Measurements from ENCODE around the gene FYN. TPM values are rescaled to one million over a fixed set of nuclear protein-coding genes. Genes with fewer than 3 reads are reported as not detected.

The FYN gene
- polyA plus RNA-seq, 1 donor (not counting 4 experiments of a cell fraction or from before 2014, with no cell fraction given) = 24.7 TPM

DNA sequence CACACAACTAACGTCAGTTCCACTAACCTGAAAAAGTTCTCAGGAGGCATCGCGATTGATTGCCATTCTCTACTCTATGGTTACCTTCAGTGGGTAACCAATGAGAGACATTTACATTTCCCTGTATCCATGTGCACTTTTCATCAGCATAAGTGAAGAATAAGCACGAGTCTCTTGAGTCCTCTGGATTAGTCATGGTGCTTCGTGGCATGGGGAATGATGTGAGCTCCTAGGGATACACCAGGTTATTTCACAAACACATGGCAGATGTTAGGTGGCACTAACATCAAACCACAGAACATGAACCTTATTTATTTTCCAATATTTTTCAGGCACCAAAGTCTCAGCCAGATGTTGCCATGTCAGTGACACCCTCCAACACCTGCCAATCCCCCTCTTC is 64.0 kb downstream of the FYN start:
- peaks cover 31% of the 10 kb centered on the region for H3K4me1 ChIP-seq (ENCODE audit: control insufficient read depth, extremely low read depth, insufficient read depth, low read length)
- no peak for TF ChIP-seq EZH2 (IDR thresholded peaks at IDR 0.05; ENCODE audit: low read length)
- TF ChIP-seq, protein P1, sequence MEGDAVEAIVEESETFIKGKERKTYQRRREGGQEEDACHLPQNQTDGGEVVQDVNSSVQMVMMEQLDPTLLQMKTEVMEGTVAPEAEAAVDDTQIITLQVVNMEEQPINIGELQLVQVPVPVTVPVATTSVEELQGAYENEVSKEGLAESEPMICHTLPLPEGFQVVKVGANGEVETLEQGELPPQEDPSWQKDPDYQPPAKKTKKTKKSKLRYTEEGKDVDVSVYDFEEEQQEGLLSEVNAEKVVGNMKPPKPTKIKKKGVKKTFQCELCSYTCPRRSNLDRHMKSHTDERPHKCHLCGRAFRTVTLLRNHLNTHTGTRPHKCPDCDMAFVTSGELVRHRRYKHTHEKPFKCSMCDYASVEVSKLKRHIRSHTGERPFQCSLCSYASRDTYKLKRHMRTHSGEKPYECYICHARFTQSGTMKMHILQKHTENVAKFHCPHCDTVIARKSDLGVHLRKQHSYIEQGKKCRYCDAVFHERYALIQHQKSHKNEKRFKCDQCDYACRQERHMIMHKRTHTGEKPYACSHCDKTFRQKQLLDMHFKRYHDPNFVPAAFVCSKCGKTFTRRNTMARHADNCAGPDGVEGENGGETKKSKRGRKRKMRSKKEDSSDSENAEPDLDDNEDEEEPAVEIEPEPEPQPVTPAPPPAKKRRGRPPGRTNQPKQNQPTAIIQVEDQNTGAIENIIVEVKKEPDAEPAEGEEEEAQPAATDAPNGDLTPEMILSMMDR (optimal IDR thresholded peaks at IDR 0.05 in 1 of 3, IDR thresholded peaks at IDR 0.05 in 1 of 3, conservative IDR thresholded peaks at IDR 0.05 in 1 of 3; ENCODE audit: extremely low read depth in 1 of 3, insufficient read depth in 2 of 3, low read length in 3 of 3) = no peak
- no peaks in the 10 kb centered on the region for H4K20me1 ChIP-seq (ENCODE audit: control insufficient read depth, extremely low read depth, insufficient read depth, low read length)
- no peak overlapping the region for H2AFZ ChIP-seq (ENCODE audit: control insufficient read depth, low read length)
- no peak overlapping the region for H3K9ac ChIP-seq (ENCODE audit: control insufficient read depth, extremely low read depth, insufficient read depth, low read length)
- dilution Hi-C loops (cut with MboI; ENCODE audit: extremely low pct_ligation_motif_present, low sequenced_read_pairs) = no loop called here
- no peak for FAIRE-seq
- no peaks in the 10 kb centered on the region for H3K79me2 ChIP-seq (ENCODE audit: control insufficient read depth, insufficient read depth, low read length)
- H3K4me2 ChIP-seq (ENCODE audit: control insufficient read depth, extremely low read depth, insufficient read depth, low read depth, low read length) = no peak overlapping the region
- H3K9me3 ChIP-seq (ENCODE audit: control insufficient read depth, low read depth, low read length) = no peaks in the 10 kb centered on the region
- no peak overlapping the region for H3K4me3 ChIP-seq (ENCODE audit: control insufficient read depth in 2 of 3, extremely low read depth in 1 of 3, insufficient read depth in 2 of 3, low read depth in 1 of 3, low read length in 3 of 3)
- H3K36me3 ChIP-seq (ENCODE audit: control insufficient read depth in 2 of 2, extremely low read depth in 1 of 2, insufficient read depth in 2 of 2, low read length in 2 of 2) = peaks cover 2 to 7% of the 10 kb centered on the region in 2 experiments
- no peaks in the 10 kb centered on the region for H3K27me3 ChIP-seq (ENCODE audit: control insufficient read depth, extremely low read depth, insufficient read depth, low read length)
- no peak for DNase-seq (ENCODE audit: low read depth, low spot score)
- no peak overlapping the region for H3K27ac ChIP-seq (ENCODE audit: control insufficient read depth, insufficient read depth, low read length)
- no peaks in the 10 kb centered on the region for H3K9me1 ChIP-seq (ENCODE audit: control insufficient read depth, extremely low read depth, insufficient read depth, low read length)

DNA sequence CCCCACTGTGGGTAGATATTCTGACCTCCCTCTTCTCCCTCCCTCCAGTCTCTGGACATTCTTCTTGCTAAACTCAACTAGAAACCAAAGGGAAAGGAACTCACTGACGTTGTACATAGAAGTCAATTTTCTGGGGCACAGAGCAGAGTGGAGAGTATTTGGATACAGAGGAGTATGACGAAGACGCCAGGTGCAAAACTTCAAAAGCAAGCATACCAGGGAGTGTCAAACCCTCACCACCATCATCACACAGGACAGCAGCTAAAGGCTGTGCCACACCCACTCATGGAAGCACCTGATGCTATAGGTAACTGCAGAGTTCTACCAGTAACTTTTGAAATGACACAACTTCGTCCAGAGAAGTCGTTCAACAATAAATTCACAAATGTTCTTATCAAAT is 64.8 kb downstream of the FYN start:
- no peaks in the 10 kb centered on the region for H4K20me1 ChIP-seq (ENCODE audit: control insufficient read depth, extremely low read depth, insufficient read depth, low read length)
- no peak overlapping the region for H3K9ac ChIP-seq (ENCODE audit: control insufficient read depth, extremely low read depth, insufficient read depth, low read length)
- no peak overlapping the region for H2AFZ ChIP-seq (ENCODE audit: control insufficient read depth, low read length)
- peaks cover 25% of the 10 kb centered on the region for H3K4me1 ChIP-seq (ENCODE audit: control insufficient read depth, extremely low read depth, insufficient read depth, low read length)
- dilution Hi-C loops (cut with MboI; ENCODE audit: extremely low pct_ligation_motif_present, low sequenced_read_pairs) = no loop called here
- no peak for TF ChIP-seq EZH2 (IDR thresholded peaks at IDR 0.05; ENCODE audit: low read length)
- TF ChIP-seq, protein P1 (optimal IDR thresholded peaks at IDR 0.05 in 1 of 3, IDR thresholded peaks at IDR 0.05 in 1 of 3, conservative IDR thresholded peaks at IDR 0.05 in 1 of 3; ENCODE audit: extremely low read depth in 1 of 3, insufficient read depth in 2 of 3, low read length in 3 of 3) = no peak
- no peak overlapping the region for H3K4me3 ChIP-seq (ENCODE audit: control insufficient read depth in 2 of 3, extremely low read depth in 1 of 3, insufficient read depth in 2 of 3, low read depth in 1 of 3, low read length in 3 of 3)
- no peaks in the 10 kb centered on the region for H3K27me3 ChIP-seq (ENCODE audit: control insufficient read depth, extremely low read depth, insufficient read depth, low read length)
- no peak for FAIRE-seq
- no peak for DNase-seq (ENCODE audit: low read depth, low spot score)
- H3K4me2 ChIP-seq (ENCODE audit: control insufficient read depth, extremely low read depth, insufficient read depth, low read depth, low read length) = no peak overlapping the region
- H3K9me3 ChIP-seq (ENCODE audit: control insufficient read depth, low read depth, low read length) = no peaks in the 10 kb centered on the region
- H3K79me2 ChIP-seq (ENCODE audit: control insufficient read depth, insufficient read depth, low read length) = no peaks in the 10 kb centered on the region
- H3K27ac ChIP-seq (ENCODE audit: control insufficient read depth, insufficient read depth, low read length) = no peak overlapping the region
- H3K36me3 ChIP-seq (ENCODE audit: control insufficient read depth in 2 of 2, extremely low read depth in 1 of 2, insufficient read depth in 2 of 2, low read length in 2 of 2) = peaks cover 0 to 4% of the 10 kb centered on the region in 2 experiments
- no peaks in the 10 kb centered on the region for H3K9me1 ChIP-seq (ENCODE audit: control insufficient read depth, extremely low read depth, insufficient read depth, low read length)
